Measurements from ENCODE around the gene KDM8.

KDM8 gene

GRCh38 chr16:27269300-27270150 lies 66.2 kb downstream of the KDM8 start:
- no peak for DNase-seq (ENCODE audit: low read depth in 2 of 2)

DNA sequence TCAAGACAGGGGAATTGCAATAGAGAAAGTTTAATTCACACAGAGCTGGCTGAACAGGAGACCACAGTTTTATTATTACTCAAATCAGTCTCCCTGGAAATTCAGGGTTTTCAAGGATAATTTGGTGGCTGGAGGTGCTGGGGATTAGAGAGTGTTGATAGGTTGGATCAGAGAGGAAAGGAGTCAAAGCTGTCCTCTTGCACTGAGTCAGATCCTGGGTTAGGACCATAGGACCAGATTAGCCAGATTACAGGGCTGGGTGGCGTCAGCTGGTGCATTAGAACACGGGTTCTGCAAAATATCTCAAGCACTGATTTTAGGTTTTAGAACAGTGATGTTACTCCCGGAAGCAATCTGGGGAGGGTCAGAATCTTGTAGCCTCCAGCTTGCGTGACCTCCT lies 67.0 kb downstream of the KDM8 start:
- no peak for DNase-seq (ENCODE audit: low read depth in 2 of 2)

All from stimulated activated CD8-positive, alpha-beta memory T cell treated with anti-CD3 and anti-CD28 coated beads, Interleukin-2, amount 100 ng/mL, for 48 hours (primary cell).